Measurements from ENCODE around the gene RNF14. TPM values are rescaled to one million over a fixed set of nuclear protein-coding genes. Genes with fewer than 3 reads are reported as not detected.

The RNF14 gene
- total and polyA plus RNA-seq, 9 of the 15 experiments (the other 6 are each of a cell fraction or from before 2014, with no cell fraction given): 36.3 to 140 (median 75.1) TPM

DNA sequence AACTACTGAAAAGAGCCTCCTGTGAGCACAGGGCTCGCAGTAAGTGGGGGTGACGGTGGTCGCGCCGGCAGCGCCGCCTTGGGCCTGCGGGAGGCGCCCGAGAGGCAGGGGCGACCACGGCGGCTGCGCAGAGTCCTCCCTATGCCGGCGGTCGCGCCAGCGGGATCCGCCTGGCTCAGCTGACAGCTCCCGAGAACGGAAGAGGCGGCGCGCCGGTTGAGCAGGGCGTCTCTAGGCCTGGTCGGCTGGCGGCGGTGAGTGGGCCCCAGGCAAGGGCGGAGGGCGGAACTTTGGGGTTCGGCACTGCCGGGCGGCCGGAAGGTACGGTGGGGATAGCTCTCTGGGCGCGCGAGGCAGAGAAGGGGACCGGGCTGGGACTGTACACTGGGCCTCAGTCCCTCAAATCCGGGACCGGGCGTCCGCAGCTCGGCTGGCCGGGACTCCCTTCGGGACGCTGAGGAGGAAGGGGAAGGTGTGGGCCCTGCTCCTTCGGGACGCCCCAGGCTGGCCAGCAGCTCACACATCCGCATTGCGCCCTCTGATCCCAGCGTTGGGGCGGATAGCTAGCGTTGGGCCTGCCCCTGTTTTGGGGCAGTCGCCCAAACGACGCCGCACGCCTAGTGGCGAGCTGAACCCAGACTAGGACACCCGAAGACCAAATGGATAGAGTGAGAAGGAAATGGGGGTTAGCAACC lies at the start of gene RNF14 (continued):
- TF ChIP-seq, protein P1, sequence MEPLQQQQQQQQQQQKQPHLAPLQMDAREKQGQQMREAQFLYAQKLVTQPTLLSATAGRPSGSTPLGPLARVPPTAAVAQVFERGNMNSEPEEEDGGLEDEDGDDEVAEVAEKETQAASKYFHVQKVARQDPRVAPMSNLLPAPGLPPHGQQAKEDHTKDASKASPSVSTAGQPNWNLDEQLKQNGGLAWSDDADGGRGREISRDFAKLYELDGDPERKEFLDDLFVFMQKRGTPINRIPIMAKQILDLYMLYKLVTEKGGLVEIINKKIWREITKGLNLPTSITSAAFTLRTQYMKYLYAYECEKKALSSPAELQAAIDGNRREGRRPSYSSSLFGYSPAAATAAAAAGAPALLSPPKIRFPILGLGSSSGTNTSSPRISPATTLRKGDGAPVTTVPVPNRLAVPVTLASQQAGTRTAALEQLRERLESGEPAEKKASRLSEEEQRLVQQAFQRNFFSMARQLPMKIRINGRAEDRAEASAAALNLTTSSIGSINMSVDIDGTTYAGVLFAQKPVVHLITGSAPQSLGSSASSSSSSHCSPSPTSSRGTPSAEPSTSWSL (CRISPR knock-in tag; IDR thresholded peaks at IDR 0.05; ENCODE audit: borderline replicate concordance): no peak
- TF ChIP-seq, protein P2, sequence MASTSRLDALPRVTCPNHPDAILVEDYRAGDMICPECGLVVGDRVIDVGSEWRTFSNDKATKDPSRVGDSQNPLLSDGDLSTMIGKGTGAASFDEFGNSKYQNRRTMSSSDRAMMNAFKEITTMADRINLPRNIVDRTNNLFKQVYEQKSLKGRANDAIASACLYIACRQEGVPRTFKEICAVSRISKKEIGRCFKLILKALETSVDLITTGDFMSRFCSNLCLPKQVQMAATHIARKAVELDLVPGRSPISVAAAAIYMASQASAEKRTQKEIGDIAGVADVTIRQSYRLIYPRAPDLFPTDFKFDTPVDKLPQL (IDR thresholded peaks at IDR 0.05; ENCODE audit: extremely low read depth, insufficient read length): no peak
- TF ChIP-seq, protein P3, sequence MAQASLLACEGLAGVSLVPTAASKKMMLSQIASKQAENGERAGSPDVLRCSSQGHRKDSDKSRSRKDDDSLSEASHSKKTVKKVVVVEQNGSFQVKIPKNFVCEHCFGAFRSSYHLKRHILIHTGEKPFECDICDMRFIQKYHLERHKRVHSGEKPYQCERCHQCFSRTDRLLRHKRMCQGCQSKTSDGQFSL (CRISPR knock-in tag; IDR thresholded peaks at IDR 0.05): peak; percentile 88
- TF ChIP-seq, protein P3 (tag; IDR thresholded peaks at IDR 0.05): peak in 1 of 2 experiments; percentile 53; a peak in 1 of 4 replicates
- TF ChIP-seq NUFIP1 (IDR thresholded peaks at IDR 0.05; ENCODE audit: partially characterized antibody): no peak
- TF ChIP-seq FOSL1 (tag; conservative IDR thresholded peaks at IDR 0.05): no peak; the same call in 1 of the 2 replicates
- peak; percentile 86 for TF ChIP-seq RNF2 (IDR thresholded peaks at IDR 0.05)
- TF ChIP-seq TOE1 (IDR thresholded peaks at IDR 0.05; ENCODE audit: borderline replicate concordance): no peak; the same call in 1 of the 2 replicates
- no peak; the same call in 1 of the 2 replicates for TF ChIP-seq TOE1 (CRISPR knock-in tag; IDR thresholded peaks at IDR 0.05; ENCODE audit: borderline replicate concordance, low read depth)
- TF ChIP-seq, protein P4, sequence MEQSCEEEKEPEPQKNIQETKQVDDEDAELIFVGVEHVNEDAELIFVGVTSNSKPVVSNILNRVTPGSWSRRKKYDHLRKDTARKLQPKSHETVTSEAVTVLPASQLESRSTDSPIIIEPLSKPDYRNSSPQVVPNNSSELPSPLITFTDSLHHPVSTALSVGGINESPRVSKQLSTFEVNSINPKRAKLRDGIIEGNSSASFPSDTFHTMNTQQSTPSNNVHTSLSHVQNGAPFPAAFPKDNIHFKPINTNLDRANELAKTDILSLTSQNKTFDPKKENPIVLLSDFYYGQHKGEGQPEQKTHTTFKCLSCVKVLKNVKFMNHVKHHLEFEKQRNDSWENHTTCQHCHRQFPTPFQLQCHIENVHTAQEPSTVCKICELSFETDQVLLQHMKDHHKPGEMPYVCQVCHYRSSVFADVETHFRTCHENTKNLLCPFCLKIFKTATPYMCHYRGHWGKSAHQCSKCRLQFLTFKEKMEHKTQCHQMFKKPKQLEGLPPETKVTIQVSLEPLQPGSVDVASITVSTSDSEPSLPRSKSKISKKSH (CRISPR knock-in tag; IDR thresholded peaks at IDR 0.05): no peak
- no peak for TF ChIP-seq PTBP1 (IDR thresholded peaks at IDR 0.05; ENCODE audit: low read depth, low read length)
- no peak for TF ChIP-seq ZNF133 (CRISPR knock-in tag; IDR thresholded peaks at IDR 0.05)
- TF ChIP-seq SNIP1 (IDR thresholded peaks at IDR 0.05; ENCODE audit: low read depth): no peak
- TF ChIP-seq NFIX (CRISPR knock-in tag; IDR thresholded peaks at IDR 0.05; ENCODE audit: low read depth): no peak
- TF ChIP-seq, protein P5, sequence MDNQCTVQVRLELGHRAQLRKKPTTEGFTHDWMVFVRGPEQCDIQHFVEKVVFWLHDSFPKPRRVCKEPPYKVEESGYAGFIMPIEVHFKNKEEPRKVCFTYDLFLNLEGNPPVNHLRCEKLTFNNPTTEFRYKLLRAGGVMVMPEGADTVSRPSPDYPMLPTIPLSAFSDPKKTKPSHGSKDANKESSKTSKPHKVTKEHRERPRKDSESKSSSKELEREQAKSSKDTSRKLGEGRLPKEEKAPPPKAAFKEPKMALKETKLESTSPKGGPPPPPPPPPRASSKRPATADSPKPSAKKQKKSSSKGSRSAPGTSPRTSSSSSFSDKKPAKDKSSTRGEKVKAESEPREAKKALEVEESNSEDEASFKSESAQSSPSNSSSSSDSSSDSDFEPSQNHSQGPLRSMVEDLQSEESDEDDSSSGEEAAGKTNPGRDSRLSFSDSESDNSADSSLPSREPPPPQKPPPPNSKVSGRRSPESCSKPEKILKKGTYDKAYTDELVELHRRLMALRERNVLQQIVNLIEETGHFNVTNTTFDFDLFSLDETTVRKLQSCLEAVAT (IDR thresholded peaks at IDR 0.05): peak; percentile 44 to 45; a peak in 2 of 4 replicates
- 0 out of 2 replicates have a peak, but pooled peaks have one; percentile 1 for TF ChIP-seq CBFA2T2 (conservative IDR thresholded peaks at IDR 0.05)
- peak; percentile 85 for TF ChIP-seq ETV5 (CRISPR knock-in tag; IDR thresholded peaks at IDR 0.05; ENCODE audit: low read depth)
- TF ChIP-seq ZNF263 (CRISPR knock-in tag; IDR thresholded peaks at IDR 0.05; ENCODE audit: borderline replicate concordance): peak; percentile 93
- TF ChIP-seq, protein P6, sequence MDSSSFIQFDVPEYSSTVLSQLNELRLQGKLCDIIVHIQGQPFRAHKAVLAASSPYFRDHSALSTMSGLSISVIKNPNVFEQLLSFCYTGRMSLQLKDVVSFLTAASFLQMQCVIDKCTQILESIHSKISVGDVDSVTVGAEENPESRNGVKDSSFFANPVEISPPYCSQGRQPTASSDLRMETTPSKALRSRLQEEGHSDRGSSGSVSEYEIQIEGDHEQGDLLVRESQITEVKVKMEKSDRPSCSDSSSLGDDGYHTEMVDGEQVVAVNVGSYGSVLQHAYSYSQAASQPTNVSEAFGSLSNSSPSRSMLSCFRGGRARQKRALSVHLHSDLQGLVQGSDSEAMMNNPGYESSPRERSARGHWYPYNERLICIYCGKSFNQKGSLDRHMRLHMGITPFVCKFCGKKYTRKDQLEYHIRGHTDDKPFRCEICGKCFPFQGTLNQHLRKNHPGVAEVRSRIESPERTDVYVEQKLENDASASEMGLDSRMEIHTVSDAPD (CRISPR knock-in tag; IDR thresholded peaks at IDR 0.05): no peak
- no peak for TF ChIP-seq ZBED1 (IDR thresholded peaks at IDR 0.05)
- no peak for TF ChIP-seq ILK (tag; IDR thresholded peaks at IDR 0.05; ENCODE audit: borderline replicate concordance, low read depth)

All from K562 (cell line).